BJ (cell line): ENCODE measurements around the gene TMEM128. TPM values are rescaled to one million over a fixed set of nuclear protein-coding genes. Genes with fewer than 3 reads are reported as not detected.
"Not testable (repeated sequence)": the region's sequence is repeated elsewhere in the genome, so short reads cannot be mapped to it uniquely, and the experiment has no call there.

Experiments
- CTCF ChIA-PET: fragments of 350-600 bp; formaldehyde crosslinking; extraction: SDS; loops from one replicate; lab custom pipeline; 2021; ENCODE audit warnings: antibody characterized with exemption, inconsistent platforms; lab: Yijun Ruan, JAX
- POLR2A ChIA-PET: fragments of 300-600 bp; sonication (Branson Sonifier 250); formaldehyde crosslinking; extraction: SDS; loops from one replicate; lab custom pipeline; 2021; ENCODE audit warnings: antibody characterized with exemption; lab: Charles Lee
- DNase-seq: peaks from one replicate; pipeline ENCODE4 v3.0.0-alpha.2; 2011; ENCODE audit warnings: low read depth
- H3K27me3 ChIP-seq: 2 replicates; pipeline ENCODE4 v1.6.0; 2011; ENCODE audit warnings: low read length; ENCODE audit not compliant: control insufficient read depth, insufficient read depth
- H3K36me3 ChIP-seq: 2 replicates; pipeline ENCODE4 v1.5.1; 2011; ENCODE audit warnings: low read length; ENCODE audit not compliant: control insufficient read depth, insufficient read depth
- H3K4me3 ChIP-seq: 2 replicates; pipeline ENCODE4 v1.5.1; 2011; ENCODE audit warnings: low read depth, mild to moderate bottlenecking, control low read depth, low read length
- polyA plus RNA-seq: library from polyadenylated mRNA; depleted of rRNA; stranded (reverse); fragments of >200 nt; gene quantifications from 2 replicates; pipeline ENCODE4 v1.2.3, GENCODE V29; 2011
- TF ChIP-seq, protein P1 (sequence below): IDR thresholded peaks from 2 replicates; pipeline ENCODE4 v1.5.1; 2011; ENCODE audit warnings: low read depth, mild to moderate bottlenecking, control low read depth, inconsistent platforms, low read length, moderate library complexity; ENCODE audit not compliant: insufficient read depth

TMEM128 gene
- polyA plus RNA-seq, 1 experiment, result 23.1 TPM

DNA sequence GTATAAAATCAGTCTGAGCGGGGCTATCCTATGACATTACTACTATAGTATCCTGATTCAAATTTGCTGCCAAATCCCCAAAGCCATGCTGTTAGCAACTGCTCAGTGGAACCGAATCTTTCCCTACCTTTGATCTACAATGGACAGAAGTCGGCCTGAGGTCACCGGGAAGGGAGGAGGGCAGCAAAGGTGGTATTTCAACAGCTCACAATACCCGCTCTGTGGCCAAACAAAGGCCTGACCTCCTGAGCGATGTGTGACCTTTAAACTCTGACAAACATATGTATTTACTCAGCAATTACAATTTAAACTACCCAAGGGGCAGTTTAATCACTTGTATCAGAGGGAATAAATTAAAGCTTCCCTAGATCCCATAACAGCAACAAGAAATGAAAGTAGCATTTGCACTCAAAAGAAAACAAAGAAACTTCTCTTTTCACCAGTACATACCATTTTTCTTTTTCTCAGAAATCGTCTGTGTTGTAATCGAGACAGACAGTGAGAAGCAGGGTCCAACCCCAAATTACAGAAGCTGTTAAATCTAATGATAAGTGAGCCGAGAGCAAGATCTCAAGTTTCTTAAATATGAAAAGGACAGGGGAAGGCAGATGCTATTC lies 11.6 kb upstream of the TMEM128 start:
- CTCF ChIA-PET, result interaction anchor here (1.1 to 2.8 kb wide), 14 partner anchors 8 to 171 kb away, joined by 3 to 19 read pairs (median 6); partner anchors contain the start of gene TMEM128
- TF ChIP-seq, protein P1, sequence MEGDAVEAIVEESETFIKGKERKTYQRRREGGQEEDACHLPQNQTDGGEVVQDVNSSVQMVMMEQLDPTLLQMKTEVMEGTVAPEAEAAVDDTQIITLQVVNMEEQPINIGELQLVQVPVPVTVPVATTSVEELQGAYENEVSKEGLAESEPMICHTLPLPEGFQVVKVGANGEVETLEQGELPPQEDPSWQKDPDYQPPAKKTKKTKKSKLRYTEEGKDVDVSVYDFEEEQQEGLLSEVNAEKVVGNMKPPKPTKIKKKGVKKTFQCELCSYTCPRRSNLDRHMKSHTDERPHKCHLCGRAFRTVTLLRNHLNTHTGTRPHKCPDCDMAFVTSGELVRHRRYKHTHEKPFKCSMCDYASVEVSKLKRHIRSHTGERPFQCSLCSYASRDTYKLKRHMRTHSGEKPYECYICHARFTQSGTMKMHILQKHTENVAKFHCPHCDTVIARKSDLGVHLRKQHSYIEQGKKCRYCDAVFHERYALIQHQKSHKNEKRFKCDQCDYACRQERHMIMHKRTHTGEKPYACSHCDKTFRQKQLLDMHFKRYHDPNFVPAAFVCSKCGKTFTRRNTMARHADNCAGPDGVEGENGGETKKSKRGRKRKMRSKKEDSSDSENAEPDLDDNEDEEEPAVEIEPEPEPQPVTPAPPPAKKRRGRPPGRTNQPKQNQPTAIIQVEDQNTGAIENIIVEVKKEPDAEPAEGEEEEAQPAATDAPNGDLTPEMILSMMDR, result no peak
- Histone ChIP-seq H3K4me3 (no peak overlapping the region), H3K36me3 (no peaks in the 10 kb centered on the region), H3K27me3 (peaks cover 6% of the 10 kb centered on the region)
- POLR2A ChIA-PET, result interaction anchor here (0.6 kb wide), 1 partner anchor 12 kb away, joined by 3 read pairs; the partner anchor contains the start of gene TMEM128
- no peak for DNase-seq

DNA sequence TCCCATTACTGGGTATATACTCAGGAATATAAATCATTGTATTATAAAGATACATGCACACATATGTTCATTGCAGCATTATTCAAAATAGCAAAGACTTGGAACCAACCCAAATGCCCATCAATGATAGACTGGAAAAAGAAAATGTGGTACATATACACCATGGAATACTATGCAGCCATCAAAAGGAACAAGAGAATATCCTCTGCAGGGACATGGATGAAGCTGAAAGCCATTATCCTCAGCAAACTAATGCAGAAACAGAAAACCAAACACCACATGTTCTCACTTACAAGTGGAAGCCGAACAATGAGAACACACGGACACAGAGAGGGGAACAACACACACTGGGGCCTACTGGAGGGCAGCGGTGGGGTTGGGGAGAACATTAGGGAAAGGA lies 9.7 kb upstream of the TMEM128 start:
- CTCF ChIA-PET, result interaction anchor here (0.6 to 2.8 kb wide), 2 partner anchors 75 to 86 kb away, joined by 3 to 14 read pairs; no protein-coding TSS in a partner anchor
- H3K27me3 ChIP-seq, POLR2A ChIA-PET, DNase-seq, H3K36me3 ChIP-seq, H3K4me3 ChIP-seq: not testable (repeated sequence)

GRCh38 chr4:4256799-4257198 lies 8.8 kb upstream of the TMEM128 start:
- no peak for DNase-seq
- TF ChIP-seq, protein P1, result no peak
- no peaks in the 10 kb centered on the region for H3K36me3 ChIP-seq
- CTCF ChIA-PET, result no interaction called here
- H3K4me3 ChIP-seq, result no peak overlapping the region
- POLR2A ChIA-PET, result no interaction called here
- peaks cover 8% of the 10 kb centered on the region for H3K27me3 ChIP-seq

- DNase-seq, result no peak
- TF ChIP-seq, protein P1, result no peak
- peaks cover 8% of the 10 kb centered on the region for H3K27me3 ChIP-seq
- POLR2A ChIA-PET, result no interaction called here
- CTCF ChIA-PET, result interaction anchor here (0.9 to 1.2 kb wide), 2 partner anchors 19 to 77 kb away, joined by 3 read pairs; no protein-coding TSS in a partner anchor
- no peaks in the 10 kb centered on the region for H3K36me3 ChIP-seq
- H3K4me3 ChIP-seq, result no peak overlapping the region
Measured at GRCh38 chr4:4254666-4255065, 6.6 kb upstream of the TMEM128 start.

- ChIA-PET POLR2A (no interaction called here), CTCF (no interaction called here)
Measured at GRCh38 chr4:4254199-4254598, 6.2 kb upstream of the TMEM128 start.

More at GRCh38 chr4:4254199-4254598, 6.2 kb upstream of the TMEM128 start:
- TF ChIP-seq, protein P1, result no peak
- no peaks in the 10 kb centered on the region for H3K36me3 ChIP-seq
- no peak for DNase-seq
- peaks cover 8% of the 10 kb centered on the region for H3K27me3 ChIP-seq
- H3K4me3 ChIP-seq, result no peak overlapping the region
